Activated naive CD8-positive, alpha-beta T cell (primary cell): ENCODE data around the gene LXN.
"Not testable (repeated sequence)": the region's sequence is repeated elsewhere in the genome, so short reads cannot be mapped to it uniquely, and the experiment has no call there.

Source experiments
- H3K27ac Mint-ChIP-seq: one replicate; pipeline ENCODE4 v1.8.0; 2021; ENCODE audit warnings: mixed read lengths
- H3K27me3 Mint-ChIP-seq: one replicate; pipeline ENCODE4 v1.8.0; 2021; ENCODE audit warnings: mixed read lengths
- H3K36me3 Mint-ChIP-seq: one replicate; pipeline ENCODE4 v1.8.0; 2021; ENCODE audit warnings: mixed read lengths
- H3K4me1 Mint-ChIP-seq: one replicate; pipeline ENCODE4 v1.8.0; 2021; ENCODE audit warnings: low read depth, mixed read lengths
- H3K4me3 Mint-ChIP-seq: one replicate; pipeline ENCODE4 v1.8.0; 2021; ENCODE audit warnings: mild to moderate bottlenecking, mixed read lengths
- H3K9me3 Mint-ChIP-seq: one replicate; pipeline ENCODE4 v1.8.0; 2021; ENCODE audit warnings: low read depth, mixed read lengths

Gene LXN

GRCh38 chr3:158693866-158694456 lies 21.5 kb upstream of the LXN start:
- peaks cover 24% of the 10 kb centered on the region for H3K36me3 Mint-ChIP-seq
- H3K4me3 Mint-ChIP-seq, H3K9me3 Mint-ChIP-seq, H3K27ac Mint-ChIP-seq, H3K27me3 Mint-ChIP-seq, H3K4me1 Mint-ChIP-seq: not testable (repeated sequence)

GRCh38 chr3:158685159-158685558 lies 12.7 kb upstream of the LXN start:
- no peaks in the 10 kb centered on the region for H3K27me3 Mint-ChIP-seq
- peaks cover 12% of the 10 kb centered on the region for H3K36me3 Mint-ChIP-seq
- H3K27ac Mint-ChIP-seq = no peak overlapping the region
- H3K9me3 Mint-ChIP-seq = no peaks in the 10 kb centered on the region
- H3K4me1 Mint-ChIP-seq = no peaks in the 10 kb centered on the region
- H3K4me3 Mint-ChIP-seq = no peak overlapping the region

- Mint-ChIP-seq H3K27ac (no peak overlapping the region), H3K4me1 (no peaks in the 10 kb centered on the region), H3K9me3 (no peaks in the 10 kb centered on the region), H3K27me3 (no peaks in the 10 kb centered on the region), H3K4me3 (no peak overlapping the region), H3K36me3 (peaks cover 8% of the 10 kb centered on the region)
Observed at GRCh38 chr3:158683230-158683962, 10.9 kb upstream of the LXN start.

GRCh38 chr3:158680861-158681260 lies 8.4 kb upstream of the LXN start:
- Mint-ChIP-seq H3K27me3 (no peaks in the 10 kb centered on the region), H3K36me3 (peaks cover 9% of the 10 kb centered on the region), H3K9me3 (no peaks in the 10 kb centered on the region), H3K4me3 (no peak overlapping the region), H3K4me1 (no peaks in the 10 kb centered on the region), H3K27ac (no peak overlapping the region)

GRCh38 chr3:158679547-158680000 lies 7.1 kb upstream of the LXN start:
- no peaks in the 10 kb centered on the region for H3K27me3 Mint-ChIP-seq
- no peaks in the 10 kb centered on the region for H3K4me1 Mint-ChIP-seq
- H3K9me3 Mint-ChIP-seq = no peaks in the 10 kb centered on the region
- H3K36me3 Mint-ChIP-seq = peaks cover 5% of the 10 kb centered on the region
- H3K27ac Mint-ChIP-seq = no peak overlapping the region
- no peak overlapping the region for H3K4me3 Mint-ChIP-seq

- H3K27ac Mint-ChIP-seq = no peak overlapping the region
- no peaks in the 10 kb centered on the region for H3K27me3 Mint-ChIP-seq
- H3K36me3 Mint-ChIP-seq = peaks cover 3% of the 10 kb centered on the region
- no peak overlapping the region for H3K4me3 Mint-ChIP-seq
- no peaks in the 10 kb centered on the region for H3K4me1 Mint-ChIP-seq
- no peaks in the 10 kb centered on the region for H3K9me3 Mint-ChIP-seq
Observed at GRCh38 chr3:158678687-158679086, 6.2 kb upstream of the LXN start.

- Mint-ChIP-seq H3K4me3 (peak overlapping the region; percentile 82), H3K36me3 (peaks cover 3% of the 10 kb centered on the region), H3K9me3 (no peaks in the 10 kb centered on the region), H3K27ac (peak overlapping the region; percentile 54), H3K27me3 (no peaks in the 10 kb centered on the region), H3K4me1 (peaks cover 26% of the 10 kb centered on the region)
Observed at GRCh38 chr3:158671821-158672214, 630 bp downstream of the LXN start.

GRCh38 chr3:158668506-158668905 lies 3.9 kb downstream of the LXN start:
- no peak overlapping the region for H3K27ac Mint-ChIP-seq
- no peak overlapping the region for H3K4me3 Mint-ChIP-seq
- H3K36me3 Mint-ChIP-seq = peaks cover 3% of the 10 kb centered on the region
- H3K9me3 Mint-ChIP-seq = no peaks in the 10 kb centered on the region
- H3K27me3 Mint-ChIP-seq = no peaks in the 10 kb centered on the region
- H3K4me1 Mint-ChIP-seq = peaks cover 26% of the 10 kb centered on the region

- H3K9me3 Mint-ChIP-seq = no peaks in the 10 kb centered on the region
- H3K4me3 Mint-ChIP-seq = no peak overlapping the region
- H3K4me1 Mint-ChIP-seq = peaks cover 10% of the 10 kb centered on the region
- H3K27me3 Mint-ChIP-seq = no peaks in the 10 kb centered on the region
- H3K36me3 Mint-ChIP-seq = no peaks in the 10 kb centered on the region
- H3K27ac Mint-ChIP-seq = no peak overlapping the region
Observed at GRCh38 chr3:158666416-158666815, 6.0 kb downstream of the LXN start.

GRCh38 chr3:158663832-158664231 lies 8.6 kb downstream of the LXN start:
- no peaks in the 10 kb centered on the region for H3K9me3 Mint-ChIP-seq
- no peaks in the 10 kb centered on the region for H3K27me3 Mint-ChIP-seq
- peaks cover 2% of the 10 kb centered on the region for H3K36me3 Mint-ChIP-seq
- no peak overlapping the region for H3K4me3 Mint-ChIP-seq
- no peak overlapping the region for H3K27ac Mint-ChIP-seq
- peaks cover 5% of the 10 kb centered on the region for H3K4me1 Mint-ChIP-seq

GRCh38 chr3:158663246-158663645 lies 9.2 kb downstream of the LXN start:
- H3K9me3 Mint-ChIP-seq = no peaks in the 10 kb centered on the region
- H3K27ac Mint-ChIP-seq = no peak overlapping the region
- no peaks in the 10 kb centered on the region for H3K27me3 Mint-ChIP-seq
- H3K4me1 Mint-ChIP-seq = peaks cover 8% of the 10 kb centered on the region
- no peak overlapping the region for H3K4me3 Mint-ChIP-seq
- H3K36me3 Mint-ChIP-seq = peaks cover 2% of the 10 kb centered on the region

- peaks cover 9% of the 10 kb centered on the region for H3K4me1 Mint-ChIP-seq
- no peak overlapping the region for H3K27ac Mint-ChIP-seq
- H3K27me3 Mint-ChIP-seq = no peaks in the 10 kb centered on the region
- no peak overlapping the region for H3K4me3 Mint-ChIP-seq
- peaks cover 4% of the 10 kb centered on the region for H3K36me3 Mint-ChIP-seq
- no peaks in the 10 kb centered on the region for H3K9me3 Mint-ChIP-seq
Observed at GRCh38 chr3:158660711-158661110, 11.7 kb downstream of the LXN start.

- Mint-ChIP-seq H3K9me3 (no peaks in the 10 kb centered on the region), H3K4me3 (no peak overlapping the region), H3K36me3 (peaks cover 4% of the 10 kb centered on the region), H3K27ac (no peak overlapping the region), H3K4me1 (peaks cover 9% of the 10 kb centered on the region), H3K27me3 (no peaks in the 10 kb centered on the region)
Observed at GRCh38 chr3:158659454-158660237, 12.8 kb downstream of the LXN start.

- Mint-ChIP-seq H3K27ac (no peak overlapping the region), H3K4me3 (no peak overlapping the region)
Observed at GRCh38 chr3:158658889-158659288, 13.6 kb downstream of the LXN start.

GRCh38 chr3:158652463-158652862 lies 20.0 kb downstream of the LXN start:
- H3K36me3 Mint-ChIP-seq = peaks cover 13% of the 10 kb centered on the region
- no peak overlapping the region for H3K27ac Mint-ChIP-seq
- peaks cover 21% of the 10 kb centered on the region for H3K4me1 Mint-ChIP-seq

More at GRCh38 chr3:158658889-158659288, 13.6 kb downstream of the LXN start:
- peaks cover 9% of the 10 kb centered on the region for H3K4me1 Mint-ChIP-seq
- no peaks in the 10 kb centered on the region for H3K9me3 Mint-ChIP-seq
- H3K36me3 Mint-ChIP-seq = peaks cover 4% of the 10 kb centered on the region
- H3K27me3 Mint-ChIP-seq = no peaks in the 10 kb centered on the region

More at GRCh38 chr3:158652463-158652862, 20.0 kb downstream of the LXN start:
- Mint-ChIP-seq H3K27me3 (no peaks in the 10 kb centered on the region), H3K4me3 (no peak overlapping the region), H3K9me3 (no peaks in the 10 kb centered on the region)
